HG02623 (cell line): ENCODE data around the gene CENPS.
"Not testable (repeated sequence)": the region's sequence is repeated elsewhere in the genome, so short reads cannot be mapped to it uniquely, and the experiment has no call there.

Experiments
- ATAC-seq: cut with Tn5 transposase; IDR thresholded peaks from one replicate; pipeline ENCODE4 v1.9.1; 2021; ENCODE audit warnings: moderate library complexity; ENCODE audit not compliant: unreplicated experiment

The CENPS gene

DNA sequence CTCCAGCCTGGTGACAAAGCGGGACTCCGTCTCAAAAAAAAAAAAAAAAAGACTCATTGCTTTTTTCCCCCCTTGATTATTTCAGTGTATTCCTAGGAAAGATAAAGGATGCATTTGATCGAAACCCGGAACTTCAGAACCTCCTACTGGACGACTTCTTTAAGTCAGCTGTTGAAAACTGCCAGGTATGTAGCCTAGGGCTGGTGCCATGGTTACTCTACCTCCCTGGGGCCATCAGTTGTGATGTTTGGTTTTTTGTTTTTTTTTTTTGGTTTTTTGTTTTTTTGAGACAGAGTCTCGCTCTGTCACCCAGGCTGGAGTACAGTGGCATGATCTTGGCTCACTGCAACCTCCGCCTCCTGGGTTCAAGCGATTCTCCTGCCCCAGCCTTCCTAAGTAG, 11.5 kb upstream of the CENPS start:
- ATAC-seq: not testable (repeated sequence)

DNA sequence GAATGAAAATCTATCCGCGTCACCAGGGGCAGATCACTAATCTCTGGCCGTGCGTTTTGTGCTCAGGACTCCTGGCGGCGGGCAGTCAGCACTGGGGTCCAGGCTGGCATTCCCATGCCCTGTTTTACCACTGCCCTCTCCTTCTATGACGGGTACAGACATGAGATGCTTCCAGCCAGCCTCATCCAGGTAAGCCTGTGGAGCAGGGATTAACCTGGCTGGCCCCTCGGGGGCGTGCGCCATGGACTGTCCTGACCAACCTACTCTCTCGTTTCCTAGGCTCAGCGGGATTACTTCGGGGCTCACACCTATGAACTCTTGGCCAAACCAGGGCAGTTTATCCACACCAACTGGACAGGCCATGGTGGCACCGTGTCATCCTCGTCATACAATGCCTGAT, 10.9 kb upstream of the CENPS start:
- ATAC-seq: no peak

- ATAC-seq: no peak
These were observed 8.6 kb upstream of the CENPS start for GRCh38 chr1:10421637-10422036.

- ATAC-seq: no peak
These were observed 6.2 kb upstream of the CENPS start for GRCh38 chr1:10424034-10424433.

DNA sequence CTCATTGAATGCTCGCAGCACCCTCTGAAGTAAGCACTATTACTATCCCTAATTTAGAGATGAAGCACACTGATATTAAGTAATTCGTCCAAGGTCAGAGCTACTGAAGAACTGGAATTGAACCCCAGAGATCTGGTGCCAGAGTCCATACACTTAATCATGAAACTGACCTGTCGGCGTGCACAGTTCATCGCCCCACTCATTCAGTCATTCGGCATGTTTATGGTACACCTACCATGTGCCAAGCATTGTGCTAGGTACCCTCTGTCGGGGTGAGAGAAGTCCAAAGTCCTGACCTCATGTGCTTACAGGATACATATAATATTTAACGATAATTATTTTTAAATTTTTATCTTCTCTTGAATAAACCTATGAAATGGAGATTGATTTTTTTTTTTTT, 5.6 kb upstream of the CENPS start:
- no peak for ATAC-seq

DNA sequence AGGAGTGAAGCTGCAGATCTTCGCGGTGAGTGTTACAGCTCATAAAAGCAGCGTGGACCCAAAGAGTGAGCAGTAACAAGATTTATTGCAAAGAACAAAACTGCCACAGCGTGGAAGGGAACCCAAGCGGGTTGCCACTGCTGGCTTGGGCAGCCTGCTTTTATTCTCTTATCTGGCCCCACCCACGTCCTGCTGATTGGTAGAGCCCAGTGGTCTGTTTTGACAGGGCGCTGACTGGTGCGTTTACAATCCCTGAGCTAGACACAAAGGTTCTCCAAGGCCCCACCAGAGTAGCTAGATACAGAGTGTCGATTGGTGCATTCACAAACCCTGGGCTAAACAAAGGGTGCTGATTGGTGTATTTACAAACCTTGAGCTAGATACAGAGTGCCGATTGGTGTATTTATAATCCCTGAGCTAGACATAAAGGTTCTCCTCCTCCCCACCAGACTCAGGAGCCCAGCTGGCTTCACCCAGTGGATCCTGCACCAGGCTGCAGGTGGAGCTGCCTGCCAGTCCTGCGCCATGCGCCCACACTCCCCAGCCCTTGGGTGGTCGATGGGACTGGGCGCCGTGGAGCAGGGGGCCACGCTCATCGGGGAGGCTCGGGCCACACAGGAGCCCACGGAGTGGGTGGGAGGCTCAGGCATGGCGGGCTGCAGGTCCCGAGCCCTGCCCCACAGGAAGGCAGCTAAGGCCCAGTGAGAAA, 4.3 kb upstream of the CENPS start:
- ATAC-seq: not testable (repeated sequence)

GRCh38 chr1:10426535-10426848, 3.7 kb upstream of the CENPS start:
- not testable (repeated sequence) for ATAC-seq

DNA sequence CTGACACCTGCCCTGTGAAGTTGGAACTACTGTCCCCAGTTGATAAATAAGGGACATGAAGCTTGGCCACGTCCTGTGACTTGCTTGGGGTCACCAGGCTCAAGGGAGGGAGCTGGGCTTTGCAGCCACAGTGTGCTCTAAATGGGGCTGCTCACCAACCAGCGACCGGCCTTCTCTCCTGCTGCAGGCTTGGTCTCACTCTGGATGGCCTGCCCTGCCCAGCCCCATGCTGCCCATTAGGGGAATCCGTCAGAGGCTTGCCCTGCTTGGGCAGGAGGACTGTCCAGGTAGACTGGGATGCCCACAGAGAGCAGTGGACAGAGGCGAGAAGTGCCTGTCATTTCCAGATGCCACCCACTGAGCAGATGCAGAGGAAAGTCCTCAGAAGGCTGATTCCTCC, 1.2 kb upstream of the CENPS start:
- ATAC-seq: no peak

- ATAC-seq: no peak
These were observed 391 bp upstream of the CENPS start for GRCh38 chr1:10429868-10430215.

DNA sequence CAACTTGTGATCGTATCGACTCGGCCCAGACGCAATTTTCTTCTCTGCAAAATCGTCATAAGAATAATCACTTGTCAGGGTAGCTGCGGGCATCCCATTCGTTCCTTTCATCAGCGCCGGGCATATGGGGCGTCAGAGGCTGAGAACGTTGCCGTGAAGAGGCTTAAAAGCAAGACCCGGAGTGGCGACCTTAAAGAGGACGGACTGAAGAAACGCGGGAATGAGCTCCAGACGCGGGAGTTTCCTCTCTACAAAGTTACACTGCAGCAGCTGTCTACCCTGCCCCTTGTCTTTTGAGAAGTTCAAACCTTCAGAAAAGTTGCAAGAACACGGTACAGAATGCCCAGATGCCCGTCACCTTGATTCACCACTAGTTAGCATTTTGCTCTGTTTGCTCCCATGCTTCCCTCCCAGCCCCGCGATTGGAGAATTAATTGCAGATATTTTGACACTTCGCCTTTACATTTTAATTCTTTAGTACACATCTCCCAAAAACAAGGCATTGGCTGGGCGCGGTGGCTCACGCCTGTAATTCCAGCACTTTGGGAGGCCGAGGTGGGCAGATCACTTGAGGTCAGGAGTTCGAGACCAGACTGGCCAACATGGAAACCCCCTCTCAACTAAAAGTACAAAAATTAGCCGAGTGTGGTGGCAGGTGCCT, 967 bp downstream of the CENPS start:
- ATAC-seq: no peak

- ATAC-seq: no peak
These were observed 2.9 kb downstream of the CENPS start for GRCh38 chr1:10432910-10433700.

DNA sequence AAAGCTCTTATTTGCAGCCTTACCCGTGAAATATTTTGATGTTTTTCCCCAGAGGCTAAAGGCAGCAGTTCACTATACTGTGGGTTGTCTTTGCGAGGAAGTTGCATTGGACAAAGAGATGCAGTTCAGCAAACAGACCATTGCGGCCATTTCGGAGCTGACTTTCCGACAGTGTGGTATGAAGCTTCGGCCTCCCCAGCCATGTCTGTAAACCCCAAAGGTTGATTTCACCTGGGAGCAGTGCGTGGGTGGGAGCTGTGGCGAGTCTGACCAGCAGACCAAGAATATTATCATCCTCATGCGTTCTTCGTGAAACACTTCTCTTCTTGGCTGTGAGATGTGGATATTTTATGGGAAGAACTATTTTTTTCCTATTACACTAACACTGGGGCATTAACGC, 3.6 kb downstream of the CENPS start:
- no peak for ATAC-seq

DNA sequence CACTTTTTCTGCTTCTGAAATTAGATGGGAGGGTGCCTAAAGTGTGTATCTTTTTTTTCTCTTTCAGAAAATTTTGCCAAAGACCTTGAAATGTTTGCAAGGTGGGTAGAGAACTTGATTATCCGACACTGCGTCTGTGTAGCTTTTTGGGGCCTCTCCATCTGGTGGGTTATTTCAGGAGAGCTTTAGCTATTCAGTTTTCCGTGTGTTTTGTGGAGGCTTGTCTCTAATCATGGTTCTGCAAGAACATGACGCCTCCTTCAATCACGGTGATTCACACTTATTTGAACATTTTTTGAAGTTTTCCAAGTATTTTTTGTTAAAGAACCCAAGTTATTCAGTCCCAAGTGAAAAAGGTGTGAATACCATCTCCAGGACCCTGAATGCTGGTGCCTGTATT, 4.4 kb downstream of the CENPS start:
- ATAC-seq: no peak

GRCh38 chr1:10437052-10437451, 6.8 kb downstream of the CENPS start:
- no peak for ATAC-seq

DNA sequence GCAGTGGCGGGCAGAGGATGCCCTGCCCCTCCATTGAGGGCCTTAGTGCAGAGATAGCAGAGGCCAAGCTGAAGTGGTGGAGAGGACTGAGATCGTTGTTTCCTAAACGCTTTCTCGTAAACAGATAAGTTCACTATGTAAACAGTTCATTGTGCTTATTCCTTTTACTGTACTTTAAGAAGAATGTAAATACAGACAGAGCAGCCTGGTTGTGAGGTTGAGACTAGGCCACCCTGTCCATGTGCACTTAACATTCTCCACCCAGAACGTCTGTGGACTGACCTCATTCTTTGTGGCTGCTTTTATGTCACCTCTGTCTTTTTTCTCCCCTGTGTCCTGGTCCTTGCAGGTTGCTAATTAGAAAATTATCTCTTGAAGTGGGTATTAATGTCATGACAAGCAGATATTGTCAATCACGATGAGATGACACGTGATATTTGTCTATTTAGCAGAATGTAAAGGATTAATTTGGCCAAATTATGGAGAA, 8.5 kb downstream of the CENPS start:
- ATAC-seq: no peak

DNA sequence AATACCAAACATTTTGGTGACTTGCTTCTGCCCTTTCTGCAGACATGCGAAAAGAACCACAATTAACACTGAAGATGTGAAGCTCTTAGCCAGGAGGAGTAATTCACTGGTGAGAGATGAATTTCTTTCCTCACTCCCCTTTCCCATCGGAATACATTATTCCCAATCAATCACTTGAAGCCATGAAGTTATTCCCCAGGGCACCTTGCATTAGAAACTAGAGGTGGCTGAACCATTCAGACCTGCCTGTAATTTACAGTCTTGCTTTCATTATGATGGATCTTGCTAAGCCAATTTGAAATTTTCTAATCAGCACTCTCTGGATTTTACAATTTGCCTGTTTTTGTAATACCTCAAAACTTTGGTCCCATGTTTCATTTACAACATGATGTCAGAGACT, 10.1 kb downstream of the CENPS start:
- ATAC-seq: no peak

- ATAC-seq: no peak
These were observed 10.6 kb downstream of the CENPS start for GRCh38 chr1:10440794-10441193.

- ATAC-seq: no peak
These were observed 14.0 kb downstream of the CENPS start for GRCh38 chr1:10444248-10444647.

DNA sequence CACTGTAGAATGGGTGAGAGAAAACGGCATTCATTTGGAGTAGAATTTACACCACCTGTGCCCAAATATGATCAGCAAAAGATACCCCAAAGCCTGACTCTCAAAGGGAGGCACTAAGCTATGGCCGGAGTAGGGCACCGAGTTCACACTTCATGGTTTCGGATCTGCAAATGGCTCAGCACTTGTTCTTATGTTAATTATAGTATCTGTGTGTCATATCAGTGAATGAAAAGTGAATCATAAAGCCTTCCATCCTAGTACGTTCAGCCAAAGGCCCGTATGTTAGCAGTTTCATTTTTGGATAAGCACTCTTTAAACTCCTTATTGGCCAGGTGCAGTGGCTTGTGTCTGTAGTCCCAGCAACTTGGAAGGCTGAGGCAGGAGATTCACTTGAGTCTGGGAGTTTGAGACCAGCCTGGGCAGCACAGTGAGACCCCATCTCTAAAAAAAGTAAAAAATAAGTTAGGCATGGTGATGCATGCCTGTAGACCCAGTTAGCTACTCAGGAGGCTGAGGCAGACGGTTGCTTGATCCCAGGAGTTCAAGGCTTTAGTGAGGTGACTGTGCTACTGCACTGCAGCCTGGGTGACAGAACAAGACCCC, 14.7 kb downstream of the CENPS start:
- ATAC-seq: no peak

- ATAC-seq: no peak
These were observed 16.7 kb downstream of the CENPS start for GRCh38 chr1:10446790-10447422.

DNA sequence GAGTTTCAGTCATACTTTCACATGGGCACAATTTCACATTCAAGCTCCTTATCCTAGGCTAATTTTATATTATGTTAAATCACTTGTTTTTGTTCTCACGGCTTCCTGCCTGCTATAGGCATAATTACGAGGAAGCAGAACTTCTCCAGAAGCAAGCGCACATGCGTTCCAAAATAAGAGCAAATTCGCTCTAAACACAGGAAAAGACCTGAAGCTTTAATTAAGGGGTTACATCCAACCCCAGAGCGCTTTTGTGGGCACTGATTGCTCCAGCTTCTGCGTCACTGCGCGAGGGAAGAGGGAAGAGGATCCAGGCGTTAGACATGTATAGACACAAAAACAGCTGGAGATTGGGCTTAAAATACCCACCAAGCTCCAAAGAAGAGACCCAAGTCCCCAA, 19.5 kb downstream of the CENPS start, which contains the start of gene CORT:
Gene CORT, plus strand, starts transcription at position 281 of the 400 bp plus-strand sequence. CDS start 193 bp downstream, outside the sequence.
- ATAC-seq: no peak
